HepG2 (cell line): ENCODE results near the gene RNF4. TPM values are rescaled to one million over a fixed set of nuclear protein-coding genes. Genes with fewer than 3 reads are reported as not detected.

ENCODE experiments used
- EP300 ChIP-seq, 3 experiments: sonication (generic) in 1 of 3; formaldehyde crosslinking in 1 of 3; IDR thresholded peaks; 2 replicates each; pipeline versions ENCODE4 v1.5.1 to v1.6.1; 2011 to 2020; ENCODE audit warnings: low read depth in 2 of 3, low read length in 2 of 3, borderline replicate concordance in 1 of 3, improper control_type of control experiment in 1 of 3, mild to moderate bottlenecking in 1 of 3, missing genetic modification reagents in 1 of 3, moderate library complexity in 1 of 3
- NR2F1 ChIP-seq, 2 experiments: fragments of 450-650 bp in 1 of 2; formaldehyde crosslinking in 1 of 2; IDR thresholded peaks; 2 replicates each; pipeline versions ENCODE4 v1.5.0 to v1.6.1; 2016 to 2020; ENCODE audit warnings: mild to moderate bottlenecking in 1 of 2, missing compliant biosample characterization in 1 of 2, missing genetic modification reagents in 1 of 2, moderate library complexity in 1 of 2
- POGK ChIP-seq: sonication (generic); formaldehyde crosslinking; conservative IDR thresholded peaks from 2 replicates; pipeline ENCODE4 v1.8.0; 2022; ENCODE audit warnings: mild to moderate bottlenecking, moderate library complexity, missing genetic modification reagents
- SRF ChIP-seq: IDR thresholded peaks from 2 replicates; pipeline ENCODE4 v1.6.1; 2011; ENCODE audit warnings: mild to moderate bottlenecking, low read depth, low read length, moderate library complexity
- TGIF2 ChIP-seq: IDR thresholded peaks from 2 replicates; pipeline ENCODE4 v1.6.1; 2016; ENCODE audit warnings: control low read depth, missing compliant biosample characterization
- TRAFD1 ChIP-seq: sonication (generic); formaldehyde crosslinking; IDR thresholded peaks from 2 replicates; pipeline ENCODE4 v1.5.1; 2020; ENCODE audit warnings: missing genetic modification reagents, mild to moderate bottlenecking, borderline replicate concordance
- ZBTB21 ChIP-seq: sonication (generic); formaldehyde crosslinking; IDR thresholded peaks from 2 replicates; pipeline ENCODE4 v1.4.0; 2020; ENCODE audit warnings: missing genetic modification reagents
- ZFP90 ChIP-seq: sonication (generic); formaldehyde crosslinking; IDR thresholded peaks from 2 replicates; pipeline ENCODE4 v1.8.0; 2022; ENCODE audit warnings: missing genetic modification reagents, mild to moderate bottlenecking, inconsistent platforms, borderline replicate concordance
- ZNF318 ChIP-seq: sonication (generic); formaldehyde crosslinking; IDR thresholded peaks from 2 replicates; pipeline ENCODE4 v1.4.0; 2020; ENCODE audit warnings: mild to moderate bottlenecking, missing genetic modification reagents
- ZNF569 ChIP-seq: sonication (generic); formaldehyde crosslinking; IDR thresholded peaks from 2 replicates; pipeline ENCODE4 v1.5.0; 2020; ENCODE audit warnings: mild to moderate bottlenecking, missing genetic modification reagents, moderate library complexity, borderline replicate concordance
- ZNF747 ChIP-seq: sonication (generic); formaldehyde crosslinking; IDR thresholded peaks from 2 replicates; pipeline ENCODE4 v1.8.1; 2023; ENCODE audit warnings: missing genetic modification reagents, mild to moderate bottlenecking, borderline replicate concordance
- ZNF878 ChIP-seq: sonication (generic); formaldehyde crosslinking; IDR thresholded peaks from 2 replicates; pipeline ENCODE4 v1.8.1; 2023; ENCODE audit warnings: mild to moderate bottlenecking, missing genetic modification reagents, moderate library complexity
- polyA plus RNA-seq, 8 experiments: library from polyadenylated mRNA; depleted of rRNA in 3 of 8; stranded (reverse) in 7 of 8; unstranded in 1 of 8; fragments of >200 nt; fragmentation: Illumina TruSeq in 4 of 8; extraction: Trizol in 4 of 8; gene quantifications; 2 replicates each; pipeline versions ENCODE4 v1.2.1 to v1.2.3, GENCODE V29; 2011 to 2016; ENCODE audit warnings: low read depth in 4 of 8, missing spikeins in 1 of 8, mixed read lengths in 1 of 8; ENCODE audit not compliant: insufficient read depth in 1 of 8
- total RNA-seq, 5 experiments: library from RNA; depleted of rRNA; stranded (reverse); fragments of >200 nt; fragmentation: Illumina TruSeq; extraction: Trizol; gene quantifications; 2 replicates each; pipeline ENCODE4 v1.2.3, GENCODE V29; 2016; ENCODE audit warnings: low read depth in 1 of 5

Gene RNF4
- total and polyA plus RNA-seq, 2 of the 13 experiments (the other 11 are each of a cell fraction or from before 2014, with no cell fraction given), result 38.1 to 45.1 TPM

GRCh38 chr4:2441393-2442174 lies 27.3 kb upstream of the RNF4 start (continued):
- TF ChIP-seq TRAFD1 (CRISPR knock-in tag) (no peak), ZBTB21 (CRISPR knock-in tag) (no peak), SRF (no peak), ZNF747 (CRISPR knock-in tag) (no peak), ZNF569 (CRISPR knock-in tag) (no peak), ZNF318 (CRISPR knock-in tag) (no peak), ZFP90 (CRISPR knock-in tag) (peak; percentile 72), ZNF878 (CRISPR knock-in tag) (no peak), TGIF2 (0 out of 2 replicates have a peak, but pooled peaks have one; percentile 18), POGK (CRISPR knock-in tag) (0 out of 2 replicates have a peak, but pooled peaks have one; percentile 46), NR2F1 (CRISPR knock-in tag; IDR thresholded peaks at IDR 0.05) (no peak), EP300 (IDR thresholded peaks at IDR 0.05; ENCODE audit: low read depth in 2 of 2, low read length in 2 of 2) (no peak), EP300 (CRISPR knock-in tag; IDR thresholded peaks at IDR 0.05; ENCODE audit: borderline replicate concordance) (no peak)
